WERI-Rb-1 (cell line): Measurements from ENCODE around the gene CPSF3.

Experiments
- DNase-seq: peaks from one replicate; pipeline ENCODE4 v3.0.0-alpha.2; 2020
- H3K27ac ChIP-seq: fragments of 250-450 bp; sonication (Bioruptor Pico); 2 replicates; pipeline ENCODE4 v1.5.1; 2020; ENCODE audit warnings: mild to moderate bottlenecking, moderate library complexity
- H3K27me3 ChIP-seq: fragments of 250-450 bp; sonication (Bioruptor Pico); 2 replicates; pipeline ENCODE4 v1.5.1; 2021; ENCODE audit warnings: mild to moderate bottlenecking, low read depth, moderate library complexity; ENCODE audit not compliant: insufficient read depth, severe bottlenecking
- H3K36me3 ChIP-seq: fragments of 250-450 bp; sonication (Bioruptor Pico); 2 replicates; pipeline ENCODE4 v1.5.1; 2020; ENCODE audit warnings: mild to moderate bottlenecking, moderate library complexity
- H3K4me3 ChIP-seq: 2 replicates; pipeline ENCODE4 v1.5.1; 2011; ENCODE audit warnings: low read depth, mild to moderate bottlenecking, control low read depth, low read length
- H3K9me3 ChIP-seq: fragments of 250-450 bp; sonication (Bioruptor Pico); 2 replicates; pipeline ENCODE4 v1.5.1; 2021; ENCODE audit warnings: mild to moderate bottlenecking, moderate library complexity; ENCODE audit not compliant: severe bottlenecking
- CTCF ChIP-seq: IDR thresholded peaks from 2 replicates; pipeline ENCODE4 v1.5.1; 2011; ENCODE audit warnings: low read depth, mild to moderate bottlenecking, control low read depth, inconsistent platforms, low read length

The CPSF3 gene

GRCh38 chr2:9385841-9386240 lies 37.6 kb upstream of the CPSF3 start:
- no peak for TF ChIP-seq CTCF
- peaks cover 54% of the 10 kb centered on the region for H3K36me3 ChIP-seq
- no peak for DNase-seq
- H3K4me3 ChIP-seq: no peak overlapping the region
- H3K9me3 ChIP-seq: peaks cover 2% of the 10 kb centered on the region
- no peaks in the 10 kb centered on the region for H3K27me3 ChIP-seq
- H3K27ac ChIP-seq: no peak overlapping the region

- Histone ChIP-seq H3K4me3 (no peak overlapping the region), H3K9me3 (no peaks in the 10 kb centered on the region), H3K27me3 (no peaks in the 10 kb centered on the region), H3K36me3 (peaks cover 47% of the 10 kb centered on the region), H3K27ac (no peak overlapping the region)
- no peak for TF ChIP-seq CTCF
- no peak for DNase-seq
These were observed 35.2 kb upstream of the CPSF3 start for GRCh38 chr2:9388199-9388681.

GRCh38 chr2:9388950-9389911 lies 34.2 kb upstream of the CPSF3 start:
- TF ChIP-seq CTCF: no peak
- Histone ChIP-seq H3K4me3 (no peak overlapping the region), H3K27me3 (no peaks in the 10 kb centered on the region), H3K27ac (no peak overlapping the region), H3K9me3 (no peaks in the 10 kb centered on the region), H3K36me3 (peaks cover 48% of the 10 kb centered on the region)
- no peak for DNase-seq

- H3K27ac ChIP-seq: no peak overlapping the region
- DNase-seq: no peak
- H3K27me3 ChIP-seq: no peaks in the 10 kb centered on the region
- no peak for TF ChIP-seq CTCF
- H3K4me3 ChIP-seq: no peak overlapping the region
- no peaks in the 10 kb centered on the region for H3K9me3 ChIP-seq
- H3K36me3 ChIP-seq: peaks cover 51% of the 10 kb centered on the region
These were observed 33.2 kb upstream of the CPSF3 start for GRCh38 chr2:9390151-9390850.

GRCh38 chr2:9390991-9391390 lies 32.5 kb upstream of the CPSF3 start:
- Histone ChIP-seq H3K36me3 (peaks cover 53% of the 10 kb centered on the region), H3K9me3 (no peaks in the 10 kb centered on the region), H3K27ac (no peak overlapping the region), H3K27me3 (no peaks in the 10 kb centered on the region), H3K4me3 (no peak overlapping the region)
- no peak for TF ChIP-seq CTCF
- DNase-seq: no peak
